MM.1S (cell line): ENCODE data around the gene SETX.

Experiments
- DNase-seq: peaks from one replicate; pipeline ENCODE4 v3.0.0-alpha.2; 2015
- H2AFZ ChIP-seq: fragments of 300-600 bp; sonication (generic); 2 replicates; pipeline ENCODE4 v1.6.0; 2016; ENCODE audit warnings: antibody characterized with exemption, low read length
- H3F3A ChIP-seq: fragments of 300-600 bp; sonication (generic); 2 replicates; pipeline ENCODE4 v1.6.1; 2016; ENCODE audit warnings: mild to moderate bottlenecking, antibody characterized with exemption, low read length, moderate library complexity, mixed read lengths; ENCODE audit not compliant: insufficient read depth
- H3K27ac ChIP-seq: fragments of 300-600 bp; sonication (generic); 2 replicates; pipeline ENCODE4 v1.5.1; 2016; ENCODE audit warnings: mild to moderate bottlenecking, low read length
- H3K27me3 ChIP-seq: fragments of 300-600 bp; sonication (generic); replicated peaks from 2 replicates; pipeline ENCODE4 v1.6.0; 2016; ENCODE audit warnings: low read length; ENCODE audit not compliant: insufficient read depth
- H3K36me3 ChIP-seq: fragments of 300-600 bp; sonication (generic); replicated peaks from 2 replicates; pipeline ENCODE4 v1.6.1; 2016; ENCODE audit warnings: mild to moderate bottlenecking, low read length, mixed read lengths; ENCODE audit not compliant: insufficient read depth
- H3K4me1 ChIP-seq: fragments of 300-600 bp; sonication (generic); 2 replicates; pipeline ENCODE4 v1.6.1; 2016; ENCODE audit warnings: low read length, mixed read lengths
- H3K4me2 ChIP-seq: fragments of 300-600 bp; sonication (generic); 2 replicates; pipeline ENCODE4 v1.6.0; 2016; ENCODE audit warnings: low read depth, low read length
- H3K4me3 ChIP-seq: fragments of 300-600 bp; sonication (generic); 2 replicates; pipeline ENCODE4 v1.5.1; 2016; ENCODE audit warnings: low read length, mixed read lengths
- H3K79me2 ChIP-seq: fragments of 300-600 bp; sonication (generic); 2 replicates; pipeline ENCODE4 v1.6.1; 2016; ENCODE audit warnings: mixed run types, low read length, mixed read lengths
- H3K9ac ChIP-seq: fragments of 300-600 bp; sonication (generic); 2 replicates; pipeline ENCODE4 v1.6.1; 2016; ENCODE audit warnings: low read length, mixed read lengths
- H3K9me2 ChIP-seq: fragments of 300-600 bp; sonication (generic); replicated peaks from 2 replicates; pipeline ENCODE4 v1.6.1; 2016; ENCODE audit warnings: mild to moderate bottlenecking, low read length, mixed read lengths; ENCODE audit not compliant: insufficient read depth
- H3K9me3 ChIP-seq: fragments of 300-600 bp; sonication (generic); replicated peaks from 2 replicates; pipeline ENCODE4 v1.6.1; 2016; ENCODE audit warnings: mild to moderate bottlenecking, low read length, mixed read lengths; ENCODE audit not compliant: insufficient read depth
- H4K20me1 ChIP-seq: fragments of 300-600 bp; sonication (generic); 2 replicates; pipeline ENCODE4 v1.6.1; 2016; ENCODE audit warnings: mild to moderate bottlenecking, low read length, moderate library complexity, mixed read lengths; ENCODE audit not compliant: insufficient read depth
- CTCF ChIP-seq: fragments of 300-600 bp; sonication (generic); IDR thresholded peaks from 2 replicates; pipeline ENCODE4 v1.5.1; 2016; ENCODE audit warnings: antibody characterized with exemption, low read length, mixed read lengths
- EZH2 ChIP-seq: fragments of 300-600 bp; sonication (generic); optimal IDR thresholded peaks from 2 replicates; pipeline ENCODE3; 2017; ENCODE audit warnings: low read depth, mild to moderate bottlenecking, antibody characterized with exemption, low read length, mixed read lengths
- EZH2phosphoT487 ChIP-seq: fragments of 300-600 bp; sonication (generic); IDR thresholded peaks from 2 replicates; pipeline ENCODE4 v1.6.1; 2018; ENCODE audit warnings: antibody characterized with exemption, low read length

The SETX gene

DNA sequence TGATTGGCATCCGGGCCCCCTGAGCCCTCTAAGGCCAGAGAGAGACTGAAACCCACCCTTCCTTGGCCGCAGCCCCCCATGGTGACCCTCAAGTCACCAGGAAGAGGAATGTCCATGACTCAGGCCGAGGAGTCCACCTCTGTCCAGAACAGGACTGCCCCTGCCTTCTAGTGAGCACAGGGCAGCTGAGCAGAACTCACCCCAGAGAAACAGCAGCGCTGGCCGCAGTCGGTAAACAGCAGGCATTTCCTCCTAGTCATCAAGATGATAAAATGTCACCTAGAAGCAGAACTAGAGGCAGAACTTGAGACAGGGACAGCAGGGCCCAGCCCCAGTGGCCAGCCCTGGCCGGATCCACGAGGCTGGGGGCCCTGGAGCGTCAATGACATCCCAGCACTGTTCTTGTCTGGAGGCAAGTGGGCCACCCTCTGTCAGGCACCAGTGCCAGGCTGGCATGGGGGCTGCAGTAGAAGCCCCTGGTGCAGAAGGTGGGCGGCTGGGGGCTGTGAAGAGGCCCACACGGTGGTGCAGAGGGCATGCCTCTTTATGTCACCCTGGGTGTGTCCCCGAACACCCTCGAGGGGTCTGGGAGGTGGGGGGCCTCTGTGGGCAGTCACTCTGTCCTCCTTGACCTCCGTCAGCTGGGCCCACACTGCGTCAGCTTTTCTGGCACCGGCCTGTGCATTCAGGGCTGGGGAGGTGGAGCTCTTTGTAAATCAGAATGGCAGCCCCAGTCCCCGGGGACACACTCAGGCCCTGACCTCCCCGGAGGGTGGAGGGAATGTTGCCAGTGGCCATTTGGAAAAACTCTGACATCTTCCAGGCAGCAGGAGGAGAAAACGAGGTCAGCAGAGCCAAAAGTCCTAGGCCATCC lies 110.0 kb downstream of the SETX start:
- Histone ChIP-seq H3K9ac (no peak overlapping the region), H3K4me1 (no peaks in the 10 kb centered on the region), H3K9me2 (no peaks in the 10 kb centered on the region), H3K27ac (no peak overlapping the region), H3K9me3 (no peaks in the 10 kb centered on the region), H3K4me2 (no peak overlapping the region), H3F3A (no peaks in the 10 kb centered on the region; the same call in 1 of the 2 replicates), H4K20me1 (no peaks in the 10 kb centered on the region), H3K79me2 (no peaks in the 10 kb centered on the region), H3K4me3 (no peak overlapping the region), H3K27me3 (peaks cover 50% of the 10 kb centered on the region), H2AFZ (no peak overlapping the region), H3K36me3 (no peaks in the 10 kb centered on the region)
- TF ChIP-seq EZH2 (no peak), CTCF (no peak), EZH2phosphoT487 (no peak)
- DNase-seq: no peak

DNA sequence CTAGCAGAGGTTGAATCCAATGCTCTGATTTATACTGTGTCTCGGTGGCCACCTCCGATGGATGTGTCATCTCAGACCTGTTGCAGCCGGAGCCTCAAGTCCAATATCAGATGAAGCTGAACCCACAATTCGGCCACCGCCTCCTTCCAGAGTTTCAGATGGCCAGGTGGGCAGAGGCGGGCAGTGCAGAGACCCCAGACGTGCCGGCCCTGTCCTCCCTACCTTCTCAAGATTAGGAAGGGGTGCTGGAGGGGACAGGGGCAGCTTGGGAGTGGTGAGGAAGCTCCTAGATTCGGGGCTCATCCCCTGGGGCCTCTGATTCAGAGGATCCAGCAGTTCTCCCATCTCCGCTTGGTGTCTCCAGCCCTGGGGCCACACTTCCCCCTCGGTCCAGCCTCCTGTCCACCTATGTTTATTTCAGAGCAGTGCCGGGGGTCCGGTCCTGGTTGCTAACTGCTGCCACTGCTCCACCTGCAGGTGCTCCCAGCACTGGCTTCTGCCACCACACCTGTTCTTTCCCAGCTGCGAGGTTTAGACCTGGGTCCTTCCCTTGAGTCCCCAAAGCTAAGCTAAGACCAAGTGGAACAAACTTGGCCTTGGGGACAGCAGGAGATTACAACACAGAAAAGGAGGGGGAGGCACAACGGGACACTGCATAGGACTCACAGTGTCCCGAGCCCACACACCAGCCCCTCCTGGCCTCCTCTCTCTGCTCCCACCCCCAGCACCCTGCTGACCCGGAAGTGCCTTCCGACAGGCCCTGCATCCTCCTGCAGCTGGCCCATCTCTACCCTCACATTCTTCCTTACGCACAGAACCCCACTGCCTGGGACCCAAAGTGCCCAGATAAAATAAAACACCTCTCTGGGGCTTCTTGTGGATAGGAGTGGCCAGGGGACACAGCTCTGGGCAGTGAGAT lies 111.4 kb downstream of the SETX start:
- Histone ChIP-seq H3K9ac (no peak overlapping the region), H3K9me3 (no peaks in the 10 kb centered on the region)
- DNase-seq: no peak

DNA sequence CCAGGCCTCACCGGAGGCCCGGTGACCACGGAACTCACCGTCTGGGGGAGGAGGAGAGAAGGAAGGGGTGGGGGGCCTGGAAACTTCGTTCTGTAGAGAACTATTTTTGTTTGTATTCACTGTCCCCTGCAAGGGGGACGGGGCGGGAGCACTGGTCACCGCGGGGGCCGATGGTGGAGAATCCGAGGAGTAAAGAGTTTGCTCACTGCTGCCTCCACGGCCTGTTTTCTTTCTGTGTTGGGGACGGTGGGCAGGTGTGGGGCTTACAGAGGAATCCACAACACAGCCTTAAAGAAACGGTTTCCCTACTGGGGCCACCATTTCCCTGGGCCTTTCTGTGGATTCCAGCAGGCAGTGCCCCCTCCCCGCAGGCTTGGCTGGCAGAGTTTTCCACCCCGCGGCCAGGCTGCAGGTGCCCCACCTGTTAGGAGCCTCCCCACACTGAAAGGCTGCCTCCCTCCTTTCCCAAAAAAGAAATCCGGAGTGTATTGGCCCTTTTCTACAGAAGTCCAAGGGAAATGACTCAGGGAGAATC lies 112.1 kb downstream of the SETX start:
- Histone ChIP-seq H3K9me2 (no peaks in the 10 kb centered on the region), H3K9ac (peak overlapping the region; percentile 32; the same call in 1 of the 2 replicates), H3K4me1 (no peaks in the 10 kb centered on the region), H4K20me1 (no peaks in the 10 kb centered on the region), H3K4me3 (peak overlapping the region; percentile 65), H3K27ac (no peak overlapping the region), H2AFZ (peak overlapping the region; percentile 71), H3K4me2 (peak overlapping the region; percentile 82), H3K79me2 (no peaks in the 10 kb centered on the region), H3K27me3 (peaks cover 50% of the 10 kb centered on the region), H3K9me3 (no peaks in the 10 kb centered on the region), H3K36me3 (no peaks in the 10 kb centered on the region), H3F3A (no peaks in the 10 kb centered on the region; the same call in 1 of the 2 replicates)
- TF ChIP-seq EZH2 (no peak), CTCF (no peak), EZH2phosphoT487 (no peak)
- no peak for DNase-seq

More for the DNA sequence above, 111.4 kb downstream of the SETX start:
- Histone ChIP-seq H3K27me3 (peaks cover 52% of the 10 kb centered on the region), H3K4me1 (no peaks in the 10 kb centered on the region), H2AFZ (no peak overlapping the region), H4K20me1 (no peaks in the 10 kb centered on the region), H3F3A (no peaks in the 10 kb centered on the region; the same call in 1 of the 2 replicates), H3K36me3 (no peaks in the 10 kb centered on the region), H3K79me2 (no peaks in the 10 kb centered on the region), H3K9me2 (no peaks in the 10 kb centered on the region), H3K4me2 (peak overlapping the region; percentile 82; the same call in 1 of the 2 replicates), H3K4me3 (no peak overlapping the region), H3K27ac (no peak overlapping the region)
- peak; percentile 33 for TF ChIP-seq CTCF
- no peak for TF ChIP-seq EZH2phosphoT487
- no peak for TF ChIP-seq EZH2
